Measurements from ENCODE around the gene SHISA7. TPM values are rescaled to one million over a fixed set of nuclear protein-coding genes. Genes with fewer than 3 reads are reported as not detected.
A peak's percentile ranks its signal among the peaks of the same experiment; 100 is the strongest.
"Not testable (repeated sequence)": the region's sequence is repeated elsewhere in the genome, so short reads cannot be mapped to it uniquely, and the experiment has no call there.

The SHISA7 gene
- polyA plus RNA-seq, 1 donor = 0.18 TPM

DNA sequence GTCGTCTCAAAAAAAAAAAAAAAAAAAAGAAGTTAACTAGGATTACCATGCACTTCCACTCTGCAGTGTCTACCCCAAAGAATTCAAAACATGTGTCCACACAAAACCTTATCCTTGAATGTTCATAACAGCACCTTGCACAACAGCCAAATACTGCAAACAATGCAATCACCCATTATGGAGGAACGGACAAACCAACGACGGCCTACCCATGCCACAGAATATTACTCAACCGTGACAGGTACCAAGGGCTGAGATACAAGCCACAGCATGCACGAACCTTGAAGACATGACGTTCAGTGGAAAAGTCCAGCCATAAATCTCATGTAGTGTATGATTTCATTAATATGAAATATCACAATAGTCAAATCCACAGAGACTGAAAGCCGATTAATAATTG lies 3.0 kb upstream of the SHISA7 start:
- DNase-seq = no peak

- DNase-seq = no peak
Measured at GRCh38 chr19:55444646-55445045, 1.5 kb upstream of the SHISA7 start.

DNA sequence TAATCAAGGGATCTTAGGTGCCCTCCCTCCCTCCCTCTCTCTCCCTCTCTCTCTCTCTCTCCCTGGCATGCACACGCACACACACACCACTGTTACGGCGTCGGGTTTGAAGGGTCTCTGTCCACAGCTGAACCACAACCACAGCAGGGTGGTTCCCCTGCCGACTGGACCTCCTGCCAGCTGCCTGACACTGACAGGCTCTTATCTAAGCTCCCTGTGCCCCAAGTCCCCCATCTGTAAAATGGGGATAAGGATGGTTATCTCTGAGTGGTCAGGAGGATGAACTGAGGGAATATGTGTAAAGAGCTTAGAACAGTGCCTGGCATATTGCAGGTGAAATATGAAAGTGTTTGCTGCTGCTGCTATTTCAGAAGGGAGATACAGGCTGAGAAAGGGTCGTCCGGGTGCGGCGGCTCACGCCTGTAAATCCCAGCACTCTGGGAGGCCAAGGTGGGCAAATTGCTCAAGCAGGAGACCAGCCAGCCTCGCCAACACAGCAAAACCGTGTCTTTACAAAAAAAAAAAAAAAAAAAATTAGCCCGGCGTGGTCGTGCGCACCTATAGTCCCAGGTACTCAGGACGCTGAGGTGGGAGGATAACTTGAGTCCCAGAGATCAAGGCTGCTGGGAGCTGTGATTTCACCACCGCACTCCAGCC lies 852 bp upstream of the SHISA7 start:
- no peak for DNase-seq

GRCh38 chr19:55442372-55442961 lies 633 bp downstream of the SHISA7 start:
- no peak for DNase-seq

GRCh38 chr19:55441692-55442321 lies 1.3 kb downstream of the SHISA7 start:
- no peak for DNase-seq

- DNase-seq = no peak
Measured at GRCh38 chr19:55441319-55441691, 1.8 kb downstream of the SHISA7 start.

DNA sequence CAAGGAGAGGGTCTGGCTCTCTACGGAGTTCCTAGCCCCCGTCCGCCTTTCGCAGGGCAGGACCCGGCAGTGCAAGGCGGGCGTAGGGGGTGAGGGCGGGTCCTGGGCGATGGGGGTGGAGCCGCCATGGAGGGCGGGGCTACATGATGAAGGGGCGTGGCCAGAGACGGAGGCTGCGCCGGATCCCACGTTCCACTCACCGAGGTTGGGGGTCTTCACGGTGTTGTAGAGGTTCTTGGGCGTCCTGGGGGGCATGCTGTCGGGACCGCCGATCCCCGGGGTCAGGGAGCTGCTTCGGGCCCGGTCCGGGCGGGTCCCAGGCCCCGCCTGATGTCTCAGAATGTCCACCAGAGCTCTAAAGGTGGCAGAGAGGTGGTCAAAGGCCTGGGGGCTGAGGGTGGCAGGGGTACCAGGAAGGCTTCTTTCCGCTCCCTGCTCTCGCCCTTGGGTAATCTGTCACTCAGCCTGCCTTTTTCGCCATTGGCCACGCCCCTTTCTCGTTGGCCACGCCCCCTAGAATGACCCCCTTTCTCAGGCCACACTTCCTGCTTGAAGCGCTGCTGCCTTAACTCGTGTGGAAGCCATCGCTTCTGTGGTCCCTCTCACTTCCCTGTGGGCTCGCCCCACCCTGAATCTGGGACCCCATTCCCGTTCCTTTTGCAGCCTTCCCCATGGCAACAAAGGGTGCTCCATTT lies 2.5 kb downstream of the SHISA7 start:
- DNase-seq = no peak

DNA sequence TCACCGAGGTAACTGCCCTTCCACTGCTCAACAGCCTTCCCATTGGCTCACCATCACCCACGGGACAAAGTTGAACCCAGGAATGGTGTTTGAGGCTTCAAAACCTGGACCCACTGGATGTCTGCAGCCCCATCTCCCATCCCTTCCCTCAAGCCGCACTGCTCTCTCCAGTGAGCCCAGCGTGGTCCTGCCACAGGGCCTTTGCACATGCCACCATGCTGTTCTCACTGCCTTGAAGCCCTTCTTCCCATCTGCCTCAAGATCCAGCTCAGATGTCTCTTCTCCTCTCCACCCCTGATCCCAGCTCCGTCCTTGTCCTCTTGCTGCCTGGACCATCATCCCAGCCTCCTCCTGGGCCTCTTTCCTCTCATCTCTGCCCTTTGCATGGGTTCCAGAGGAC lies 4.0 kb downstream of the SHISA7 start:
- no peak for DNase-seq

GRCh38 chr19:55437410-55437809 lies 5.7 kb downstream of the SHISA7 start:
- peak; percentile 75 for DNase-seq

DNA sequence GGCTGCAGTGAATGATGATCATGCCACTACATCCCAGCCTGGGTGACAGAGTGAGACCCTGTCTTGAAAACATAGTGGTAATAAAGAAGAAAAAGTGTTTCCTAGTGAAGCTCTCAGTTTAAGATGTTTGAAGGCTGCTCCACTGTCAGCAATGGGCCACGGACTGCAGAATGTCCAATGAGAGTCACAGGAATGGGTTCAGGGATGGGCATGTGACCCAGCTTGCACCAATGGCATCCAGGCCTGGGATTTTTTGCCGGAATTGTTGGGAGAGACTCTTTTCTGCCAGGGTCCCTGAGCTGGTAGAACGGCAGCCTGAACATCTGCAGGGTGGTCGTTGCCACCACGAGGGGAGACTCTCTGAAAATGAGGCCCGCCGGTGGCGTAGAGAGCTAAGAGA lies 6.3 kb downstream of the SHISA7 start:
- no peak for DNase-seq

GRCh38 chr19:55435020-55435419 lies 8.1 kb downstream of the SHISA7 start:
- no peak for DNase-seq

DNA sequence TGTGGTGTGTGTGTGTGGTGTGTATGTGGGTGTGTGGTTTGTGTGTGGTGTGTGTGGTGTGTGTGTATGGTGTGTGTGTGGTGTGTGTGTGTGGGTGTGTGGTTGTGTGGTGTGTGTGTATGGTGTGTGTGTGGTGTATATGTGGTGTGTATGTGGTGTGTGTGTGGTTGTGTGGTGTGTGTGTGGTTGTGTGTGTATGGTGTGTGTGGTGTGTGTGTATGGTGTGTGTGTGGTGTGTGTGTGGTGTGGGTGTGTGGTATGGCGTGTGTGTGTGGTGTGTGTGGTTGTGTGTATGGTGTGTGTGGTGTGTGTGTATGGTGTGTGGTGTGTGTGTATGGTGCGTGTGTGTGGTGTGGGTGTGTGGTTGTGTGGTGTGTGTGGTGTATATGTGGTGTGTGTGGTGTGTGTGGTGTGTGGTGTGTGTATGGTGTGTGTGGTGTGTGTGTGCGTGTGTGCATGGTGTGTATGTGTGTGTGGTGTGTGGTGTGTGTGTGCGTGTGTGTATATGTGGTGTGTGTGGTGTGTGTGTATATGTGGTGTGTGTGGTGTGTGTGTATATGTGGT lies 8.7 kb downstream of the SHISA7 start:
- DNase-seq = no peak

- no peak for DNase-seq
Measured at GRCh38 chr19:55433292-55433691, 9.8 kb downstream of the SHISA7 start.

DNA sequence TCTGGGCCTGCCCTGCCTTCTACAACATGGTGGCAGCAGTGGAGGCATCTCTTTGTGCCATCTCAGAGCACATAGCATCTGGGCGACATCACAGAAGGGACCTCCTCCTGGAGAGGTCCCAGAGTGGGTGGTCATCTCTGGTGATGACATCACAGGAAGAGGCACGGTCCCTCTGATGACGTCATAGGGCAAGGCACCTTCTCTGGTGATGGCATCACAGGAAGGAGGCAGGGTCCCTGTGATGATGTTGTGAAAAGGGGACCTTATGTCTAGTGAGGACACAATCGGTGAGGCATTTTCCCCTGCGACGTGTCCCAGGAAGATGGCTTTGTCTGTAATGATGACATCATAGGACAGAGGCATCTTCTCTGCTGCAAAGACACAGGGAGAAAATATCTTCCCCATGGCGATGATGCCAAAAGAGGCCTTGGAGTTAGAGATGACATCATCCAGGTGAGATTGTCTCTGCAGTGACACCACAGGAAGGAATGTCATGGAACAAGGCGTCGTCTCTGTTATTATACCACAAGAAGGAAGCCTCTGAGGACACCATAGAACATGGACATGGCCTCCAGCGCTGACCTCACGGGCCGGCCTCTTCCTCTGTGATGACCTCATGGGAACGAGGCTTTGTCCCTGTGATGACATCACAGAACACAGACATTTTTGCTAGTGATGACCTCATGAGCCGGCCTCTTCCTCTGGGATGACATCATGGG lies 10.7 kb downstream of the SHISA7 start:
- no peak for DNase-seq

- no peak for DNase-seq
Measured at GRCh38 chr19:55431183-55431582, 11.9 kb downstream of the SHISA7 start.

- no peak for DNase-seq
Measured at GRCh38 chr19:55426042-55426441, 17.1 kb downstream of the SHISA7 start.

DNA sequence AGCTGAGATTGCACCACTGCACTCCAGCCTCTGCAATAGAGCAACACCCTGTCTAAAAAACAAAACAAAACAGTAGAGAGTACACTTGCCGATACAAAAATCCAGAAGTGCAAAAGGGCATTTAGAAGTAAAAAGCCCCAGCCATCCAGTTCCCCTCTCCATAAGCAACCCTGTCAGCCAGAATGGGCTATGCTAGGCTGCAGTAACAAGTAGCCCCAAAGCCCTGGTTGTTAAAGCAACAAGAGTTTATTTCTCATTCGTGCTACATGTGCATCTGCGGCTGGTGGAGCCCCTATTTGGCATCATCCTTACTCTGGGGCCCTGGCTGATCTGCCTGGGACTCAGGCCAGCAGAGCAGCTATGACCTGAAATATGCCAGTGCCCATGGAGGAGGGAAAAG lies 18.6 kb downstream of the SHISA7 start:
- no peak for DNase-seq

GRCh38 chr19:55423225-55424005 lies 19.7 kb downstream of the SHISA7 start:
- no peak for DNase-seq

DNA sequence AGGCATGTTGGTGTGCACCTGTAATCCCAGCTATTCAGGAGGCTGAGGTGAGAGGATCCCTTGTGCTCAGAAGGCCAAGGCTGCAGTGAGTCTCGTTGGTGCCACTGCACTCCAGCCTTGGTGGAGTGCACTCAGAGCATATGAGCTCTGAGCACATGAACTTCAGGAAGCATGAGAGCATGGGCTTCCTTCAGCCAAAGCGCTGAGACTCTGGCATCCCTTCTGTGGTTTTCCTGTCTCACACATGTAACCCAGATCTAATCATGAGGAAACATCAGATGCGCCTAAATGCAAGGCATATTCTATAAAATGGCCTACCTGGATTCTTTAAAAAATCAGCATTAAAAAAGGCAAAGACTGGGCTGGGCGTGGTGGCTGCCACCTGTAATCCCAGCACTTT lies 21.8 kb downstream of the SHISA7 start:
- not testable (repeated sequence) for DNase-seq

DNA sequence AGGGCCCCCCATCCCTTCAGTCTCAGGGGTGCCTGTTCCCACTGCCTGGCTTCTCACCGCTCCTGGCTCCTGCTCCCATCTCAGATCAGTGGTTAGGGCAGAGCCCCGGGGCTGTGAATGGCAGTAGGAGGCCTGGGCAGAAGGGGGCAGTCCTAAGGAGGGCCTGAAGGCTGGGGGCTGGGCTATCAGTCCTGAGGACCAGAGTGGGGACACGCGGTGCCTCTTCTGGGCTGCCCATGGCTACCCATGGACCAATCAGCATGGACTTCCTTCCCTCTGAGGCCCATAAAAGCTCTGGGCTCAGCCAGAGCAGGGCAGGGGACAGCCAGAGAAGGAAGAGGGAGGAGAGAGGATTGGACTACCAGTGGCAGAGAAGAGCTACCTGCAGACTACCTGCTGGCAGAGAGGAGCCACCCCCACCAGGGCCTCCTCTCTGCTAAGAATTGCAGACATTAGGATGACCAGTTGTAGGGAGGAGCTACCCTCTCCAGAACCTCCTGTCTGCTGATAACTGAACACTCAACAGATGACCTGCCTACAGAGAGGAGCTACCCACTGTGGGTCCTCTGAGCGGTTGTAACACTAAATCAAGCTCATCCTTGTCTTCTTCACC lies 23.4 kb downstream of the SHISA7 start:
- DNase-seq = no peak

DNA sequence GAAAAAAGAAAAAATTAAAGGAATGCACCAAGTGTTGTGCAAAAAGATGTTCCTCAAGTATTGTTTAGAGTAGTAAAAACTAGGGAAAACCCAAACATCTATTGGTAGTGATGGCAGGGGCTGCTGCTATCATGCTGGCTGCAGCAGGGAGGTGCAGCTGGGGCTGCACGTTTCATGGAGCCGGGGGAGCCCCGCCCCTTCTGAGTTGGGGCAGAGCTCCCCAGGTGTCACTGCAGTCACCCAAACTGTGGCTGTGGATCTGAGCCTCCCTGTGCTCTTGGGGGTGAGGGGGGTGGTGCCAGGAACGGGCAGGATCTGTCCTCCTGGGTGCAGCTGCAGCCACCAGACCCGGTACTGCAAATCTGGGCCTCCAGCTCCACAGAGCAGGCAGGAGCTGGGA lies 24.0 kb downstream of the SHISA7 start:
- no peak for DNase-seq

All from hindlimb muscle (tissue), 1 donor.